ENCODE measurements around the gene GAL3ST1.
"Not testable (repeated sequence)": the region's sequence is repeated elsewhere in the genome, so short reads cannot be mapped to it uniquely, and the experiment has no call there.

The GAL3ST1 gene

GRCh38 chr22:30574095-30574981 is at the start of gene GAL3ST1:
Gene GAL3ST1 (minus strand): TSS chr22:30574665. CDS start chr22:30557392, 17,273 bp downstream.
- DNase-seq (ENCODE audit: low read depth): no peak

DNA sequence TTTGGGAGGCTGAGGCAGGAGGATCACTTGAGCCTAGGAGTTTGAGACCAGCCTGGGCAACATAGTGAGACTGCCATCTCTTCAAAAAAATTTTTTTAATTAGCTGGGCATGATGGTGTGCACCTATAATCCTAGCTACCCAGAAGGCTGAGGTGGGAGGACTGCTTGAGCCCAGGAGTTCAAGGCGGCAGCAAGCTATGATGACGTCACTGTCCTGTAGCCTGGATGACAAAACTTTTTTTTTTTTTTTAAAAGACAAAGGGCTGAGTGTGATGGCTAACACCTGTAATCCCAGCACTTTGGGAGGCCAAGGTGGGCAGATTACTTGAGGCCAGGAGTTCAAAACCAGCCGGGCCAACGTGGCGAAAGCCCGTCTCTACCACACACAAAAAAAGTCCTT is 45.4 kb upstream of the GAL3ST1 start:
- DNase-seq (ENCODE audit: low read depth): not testable (repeated sequence)

DNA sequence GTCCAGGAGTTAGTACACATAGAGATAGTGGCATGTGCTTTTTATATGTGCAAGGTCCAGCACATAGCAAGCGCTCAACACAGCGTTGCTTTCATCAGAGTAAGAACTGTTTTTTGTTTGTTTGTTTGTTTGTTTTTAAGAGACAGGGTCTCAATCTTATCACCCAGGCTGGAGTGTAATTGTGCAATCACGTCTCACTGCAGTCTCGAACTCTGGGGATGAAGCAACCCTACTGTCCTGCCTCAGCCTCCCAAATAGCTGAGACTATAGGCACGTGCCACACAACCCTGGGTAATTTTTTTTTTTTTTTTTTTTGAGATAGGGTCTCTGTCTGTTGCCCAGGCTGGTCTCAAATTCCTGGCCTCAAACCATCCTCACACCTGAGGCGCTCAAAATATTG is 43.4 kb upstream of the GAL3ST1 start:
- DNase-seq (ENCODE audit: low read depth): no peak

- DNase-seq (ENCODE audit: low read depth): no peak
Observed at GRCh38 chr22:30615543-30615954, 41.1 kb upstream of the GAL3ST1 start.

- no peak for DNase-seq (ENCODE audit: low read depth)
Observed at GRCh38 chr22:30614879-30615278, 40.4 kb upstream of the GAL3ST1 start.

DNA sequence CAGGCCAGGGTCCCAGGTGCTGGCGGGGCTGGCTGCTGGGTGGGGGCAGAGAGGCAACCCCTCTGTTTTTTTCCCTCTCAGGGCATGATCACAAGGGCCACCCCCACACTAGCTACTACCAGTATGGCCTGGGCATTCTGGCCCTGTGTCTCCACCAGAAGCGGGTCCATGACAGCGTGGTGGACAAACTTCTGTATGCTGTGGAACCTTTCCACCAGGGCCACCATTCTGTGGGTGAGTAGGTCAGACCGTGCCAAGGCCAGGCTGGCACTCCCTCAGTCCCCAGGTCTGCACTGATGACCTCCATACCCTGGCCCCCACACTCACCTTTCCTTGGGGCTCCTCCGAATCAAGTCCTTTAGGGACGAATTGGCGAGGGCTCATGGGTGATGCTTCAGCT is 39.8 kb upstream of the GAL3ST1 start:
- no peak for DNase-seq (ENCODE audit: low read depth)

GRCh38 chr22:30612789-30613188 is 38.3 kb upstream of the GAL3ST1 start:
- DNase-seq (ENCODE audit: low read depth): no peak

GRCh38 chr22:30611197-30611596 is 36.7 kb upstream of the GAL3ST1 start:
- no peak for DNase-seq (ENCODE audit: low read depth)

DNA sequence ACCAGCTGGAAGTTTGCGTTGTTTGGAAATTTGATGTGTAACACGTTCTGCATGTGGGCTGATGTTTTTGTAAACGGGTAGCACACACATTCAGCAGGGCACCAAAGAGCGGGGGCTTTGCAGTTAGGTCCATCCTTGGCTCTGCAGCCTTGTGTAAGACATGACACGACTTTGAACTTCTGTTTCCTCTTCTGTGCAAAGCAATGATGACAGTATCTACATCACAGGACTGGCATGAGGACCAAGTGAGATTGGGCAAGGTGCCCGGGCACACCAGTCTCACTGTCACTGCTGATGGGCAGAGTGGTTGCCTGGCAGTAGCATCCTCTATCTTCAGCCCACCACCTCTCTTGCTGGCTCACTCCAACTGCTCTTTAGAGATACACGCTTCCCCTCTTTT is 35.8 kb upstream of the GAL3ST1 start:
- no peak for DNase-seq (ENCODE audit: low read depth)

- DNase-seq (ENCODE audit: low read depth): no peak
Observed at GRCh38 chr22:30609260-30610185, 35.1 kb upstream of the GAL3ST1 start.

- DNase-seq (ENCODE audit: low read depth): no peak
Observed at GRCh38 chr22:30607939-30608338, 33.5 kb upstream of the GAL3ST1 start.

DNA sequence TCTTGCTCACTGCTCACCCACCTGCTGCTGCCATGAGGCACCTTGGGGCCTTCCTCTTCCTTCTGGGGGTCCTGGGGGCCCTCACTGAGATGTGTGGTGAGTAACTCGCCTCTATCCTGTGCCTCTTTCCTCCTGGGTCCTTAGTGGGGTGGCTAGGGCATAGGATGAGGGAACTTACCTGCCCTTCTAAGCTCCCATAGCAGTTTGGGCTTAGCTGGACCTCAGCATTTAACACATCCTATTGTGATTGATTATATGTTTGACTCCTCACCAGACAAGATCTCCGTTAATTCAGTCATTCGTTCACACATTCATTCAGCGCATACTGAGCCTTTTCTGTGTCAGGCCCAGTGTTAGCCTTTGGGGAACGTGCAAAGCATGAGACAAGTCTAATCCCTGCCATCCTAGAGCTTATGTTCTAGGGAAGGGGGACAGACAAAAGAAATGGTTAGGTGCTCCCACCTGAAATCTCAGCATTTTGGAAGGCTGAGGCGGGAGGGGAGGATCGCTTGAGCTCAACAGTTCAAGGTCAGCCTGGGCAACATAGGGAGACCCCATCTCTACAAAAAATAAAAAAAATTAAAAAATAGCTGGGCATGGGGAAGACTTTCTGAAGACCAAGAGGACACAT is 33.0 kb upstream of the GAL3ST1 start:
- no peak for DNase-seq (ENCODE audit: low read depth)

GRCh38 chr22:30606455-30607299 is 32.2 kb upstream of the GAL3ST1 start, which contains the start of gene TCN2:
Gene TCN2 (plus strand): TSS chr22:30607174. CDS start chr22:30607332, 158 bp downstream.
- no peak for DNase-seq (ENCODE audit: low read depth)

DNA sequence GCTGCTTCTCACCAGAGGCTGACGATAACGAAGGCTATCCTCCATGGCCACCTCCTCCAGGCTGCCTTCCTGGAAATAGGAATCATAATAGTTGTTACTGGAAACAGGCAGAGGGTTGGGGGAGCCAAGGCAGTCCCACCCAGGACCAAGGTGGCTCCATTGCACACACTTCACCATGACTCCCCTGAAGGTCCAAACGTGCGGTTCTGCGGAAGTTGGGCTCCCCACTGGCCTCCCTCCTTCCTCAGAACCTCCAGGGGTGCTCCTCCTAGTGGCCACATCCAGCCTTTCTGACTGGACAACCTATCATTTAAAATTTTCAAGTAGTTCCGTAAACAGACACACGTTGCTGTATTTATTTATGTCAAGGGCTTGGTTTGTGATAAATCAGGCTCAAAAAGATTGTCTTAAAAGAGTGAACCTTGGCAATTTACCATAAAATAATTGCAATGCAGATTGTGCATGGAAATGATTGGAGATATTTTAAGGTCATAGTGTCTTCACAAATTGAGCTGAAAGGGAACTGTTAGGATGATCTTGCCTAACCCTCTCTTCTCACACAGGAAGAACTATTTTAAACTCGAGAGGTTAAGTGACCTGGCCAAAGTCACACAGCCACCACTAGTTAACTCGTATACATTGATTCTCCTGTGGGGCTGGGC is 31.1 kb upstream of the GAL3ST1 start:
- DNase-seq (ENCODE audit: low read depth): no peak

DNA sequence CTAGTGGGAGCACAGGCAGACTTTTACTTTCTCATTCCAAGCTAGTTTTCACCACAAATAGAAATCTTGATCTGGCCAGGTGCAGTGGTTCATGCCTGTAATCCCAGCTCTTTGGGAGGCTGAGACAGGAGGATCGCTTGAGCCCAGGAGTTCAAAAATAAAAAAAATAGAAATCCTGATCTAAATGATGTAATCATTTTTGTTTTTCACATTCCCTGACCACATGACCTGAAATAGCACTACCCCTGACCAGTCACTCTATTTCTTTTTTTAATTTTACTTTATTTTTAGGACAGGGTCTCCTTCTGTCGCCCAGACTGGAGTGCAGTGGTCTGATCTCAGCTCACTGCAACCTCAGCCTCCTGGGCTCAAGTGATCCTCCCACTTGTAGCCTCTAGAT is 30.3 kb upstream of the GAL3ST1 start:
- no peak for DNase-seq (ENCODE audit: low read depth)

- no peak for DNase-seq (ENCODE audit: low read depth)
Observed at GRCh38 chr22:30603801-30604200, 29.3 kb upstream of the GAL3ST1 start.

DNA sequence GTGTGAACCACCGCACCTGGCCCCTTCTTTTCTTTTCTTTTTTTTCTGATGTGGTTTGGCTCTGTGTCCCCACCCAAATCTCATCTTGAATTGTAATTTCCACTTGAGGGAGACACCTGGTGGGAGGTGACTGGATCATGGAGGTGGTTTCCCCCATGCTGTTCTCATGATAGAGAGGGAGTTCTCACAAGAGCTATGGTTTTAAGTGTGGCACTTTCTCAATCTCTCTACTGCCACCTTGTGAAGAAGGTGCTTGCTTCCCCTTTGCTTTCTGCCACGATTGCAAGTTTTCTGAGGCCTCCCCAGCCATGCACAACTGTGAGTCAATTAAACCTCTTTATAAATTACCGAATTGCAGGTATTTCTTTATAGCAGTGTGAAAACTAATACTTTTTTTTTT is 27.6 kb upstream of the GAL3ST1 start:
- no peak for DNase-seq (ENCODE audit: low read depth)

- no peak for DNase-seq (ENCODE audit: low read depth)
Observed at GRCh38 chr22:30601464-30601863, 27.0 kb upstream of the GAL3ST1 start.

DNA sequence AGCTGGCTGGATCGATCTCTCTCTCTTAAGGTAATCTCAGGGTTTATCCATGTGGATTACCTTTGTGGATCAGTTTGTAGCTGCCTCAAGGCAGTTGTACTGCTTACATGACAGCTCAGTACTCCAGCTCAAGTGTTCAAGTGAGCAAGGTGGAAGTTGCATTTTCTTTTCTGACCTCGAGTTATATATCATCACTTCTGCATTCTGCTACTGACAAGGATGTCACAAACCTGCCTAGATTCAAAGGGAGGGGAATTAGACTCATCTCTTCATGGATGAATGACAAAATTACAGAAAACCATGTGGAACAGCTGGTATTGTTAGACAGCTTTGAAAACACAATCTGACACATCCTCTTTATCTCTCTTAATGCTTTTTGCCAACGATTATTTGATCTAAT is 26.5 kb upstream of the GAL3ST1 start:
- DNase-seq (ENCODE audit: low read depth): no peak

DNA sequence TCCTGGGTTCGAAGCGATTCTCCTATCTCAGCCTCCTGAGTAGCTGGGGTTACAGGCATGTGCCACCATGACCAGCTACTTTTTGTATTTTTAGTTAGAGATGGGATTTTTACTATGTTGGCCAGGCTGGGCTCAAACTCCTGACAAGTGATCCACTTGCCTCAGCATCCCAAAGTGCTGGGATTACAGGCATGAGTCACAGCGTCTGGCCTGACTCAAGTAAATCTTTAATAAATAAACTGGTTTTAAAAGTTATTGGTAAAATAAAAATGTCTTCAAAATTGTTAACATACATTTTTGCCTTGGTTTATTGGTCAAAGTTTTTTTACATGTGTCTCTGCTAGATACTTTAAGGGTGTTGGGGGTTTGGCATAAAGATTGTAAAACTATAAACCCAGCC is 24.5 kb upstream of the GAL3ST1 start:
- DNase-seq (ENCODE audit: low read depth): no peak

GRCh38 chr22:30596886-30597285 is 22.4 kb upstream of the GAL3ST1 start:
- no peak for DNase-seq (ENCODE audit: low read depth)

Measured in activated T-helper 1 cell treated with Interleukin-2 at 50 U/mL for 16 hours (primary cell).